GM18951 (cell line): ENCODE measurements around the gene PXDN.
"Not testable (repeated sequence)": the region's sequence is repeated elsewhere in the genome, so short reads cannot be mapped to it uniquely, and the experiment has no call there.

Source experiments
- POLR2A ChIP-seq: IDR thresholded peaks from 4 replicates; pipeline ENCODE4 v1.6.1; 2011; ENCODE audit warnings: mild to moderate bottlenecking; ENCODE audit not compliant: insufficient read length, insufficient read depth; ENCODE audit errors: extremely low read depth
- in situ Hi-C: fragments of 300-500 bp; cut with MboI; formaldehyde crosslinking; loops from one replicate; pipeline ENCODE4 v1.12.0; 2022; ENCODE audit warnings: low sequenced_read_pairs, mixed read lengths, inconsistent platforms; ENCODE audit not compliant: unreplicated experiment

PXDN gene

DNA sequence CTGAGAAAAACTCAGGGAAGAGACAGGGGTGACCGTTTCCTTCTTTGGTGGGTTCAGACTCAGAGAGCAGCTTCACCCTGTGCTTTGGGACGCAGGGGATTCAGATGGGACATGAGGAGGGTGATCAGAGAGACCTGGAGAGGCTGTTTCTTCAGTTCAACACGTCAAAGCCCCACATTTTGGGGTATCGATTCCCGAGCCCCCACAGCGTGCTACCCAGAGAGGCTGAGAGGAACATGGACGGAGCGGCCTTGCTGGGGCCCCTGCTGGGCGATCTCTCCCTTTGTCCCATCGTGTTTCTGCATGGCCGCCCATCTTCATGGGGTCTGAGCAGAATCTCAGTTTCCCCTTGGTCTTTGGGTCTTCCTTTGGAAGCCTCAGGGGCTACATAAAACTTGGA, 38.2 kb upstream of the PXDN start:
- TF ChIP-seq POLR2A = no peak
- in situ Hi-C loops = no loop called here

DNA sequence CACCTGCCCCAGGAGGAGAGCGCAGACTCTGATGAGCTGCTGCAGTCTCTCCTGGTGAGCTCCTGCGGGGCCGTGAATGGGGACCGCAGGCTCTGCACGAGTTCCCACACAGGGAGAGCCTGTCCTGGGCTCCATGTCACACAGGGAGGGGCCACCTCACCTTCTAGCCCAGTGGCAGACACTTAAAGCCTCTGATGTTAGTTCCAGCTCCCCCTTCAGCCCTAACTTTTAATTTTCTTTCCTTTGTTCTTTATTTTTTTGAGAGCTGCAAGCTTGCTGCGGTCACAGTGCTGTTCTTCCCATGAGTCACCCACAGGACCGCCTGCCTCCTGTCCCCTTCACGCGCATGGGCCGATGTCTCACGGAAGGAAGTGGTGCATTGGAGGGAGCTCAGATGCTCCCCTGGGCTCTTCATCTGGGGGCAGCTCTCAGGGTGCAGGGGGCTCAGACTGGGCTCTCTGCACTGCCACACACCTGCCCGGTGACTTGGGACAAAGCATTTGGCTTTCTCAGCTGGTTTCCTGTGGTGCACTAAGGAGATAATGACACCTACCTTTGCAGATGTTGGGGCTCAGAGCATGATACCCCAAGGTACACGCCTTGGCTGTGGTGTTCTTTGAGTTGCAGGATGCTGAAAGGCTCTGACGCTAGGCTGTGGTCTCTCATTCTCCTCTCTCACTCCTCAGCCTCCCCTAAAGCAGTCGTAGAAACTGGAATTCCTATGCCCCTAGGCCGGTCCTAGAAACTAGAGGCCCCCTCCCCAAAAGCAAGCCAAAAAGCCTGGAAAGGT, 37.2 kb upstream of the PXDN start:
- in situ Hi-C loops = no loop called here
- no peak for TF ChIP-seq POLR2A

DNA sequence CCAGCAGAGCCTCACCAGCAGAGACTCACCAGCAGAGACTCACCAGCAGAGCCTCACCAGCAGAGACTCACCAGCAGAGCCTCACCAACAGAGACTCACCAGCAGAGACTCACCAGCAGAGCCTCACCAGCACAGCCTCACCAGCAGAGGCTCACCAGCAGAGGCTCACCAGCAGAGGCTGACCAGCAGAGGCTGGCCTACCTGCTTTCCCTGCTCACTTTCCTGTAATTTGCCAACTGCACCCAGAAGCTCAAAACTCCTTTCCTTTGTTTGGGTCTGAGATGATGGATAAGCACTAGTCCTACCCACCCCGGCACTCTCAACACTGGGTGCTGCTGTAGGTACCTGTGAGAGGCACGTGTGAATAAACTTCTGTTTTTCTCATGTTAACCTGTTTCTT, 36.4 kb upstream of the PXDN start:
- in situ Hi-C loops = no loop called here
- TF ChIP-seq POLR2A = no peak

DNA sequence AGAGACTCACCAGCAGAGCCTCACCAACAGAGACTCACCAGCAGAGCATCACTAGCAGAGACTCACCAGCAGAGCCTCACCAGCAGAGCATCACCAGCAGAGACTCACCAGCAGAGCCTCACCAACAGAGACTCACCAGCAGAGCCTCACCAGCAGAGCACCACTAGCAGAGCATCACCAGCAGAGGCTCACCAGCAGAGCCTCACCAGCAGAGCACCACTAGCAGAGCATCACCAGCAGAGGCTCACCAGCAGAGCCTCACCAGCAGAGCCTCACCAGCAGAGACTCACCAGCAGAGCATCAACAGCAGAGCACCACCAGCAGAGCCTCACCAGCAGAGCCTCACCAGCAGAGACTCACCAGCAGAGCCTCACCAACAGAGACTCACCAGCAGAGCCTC, 35.7 kb upstream of the PXDN start:
- in situ Hi-C loops = not testable (repeated sequence)

DNA sequence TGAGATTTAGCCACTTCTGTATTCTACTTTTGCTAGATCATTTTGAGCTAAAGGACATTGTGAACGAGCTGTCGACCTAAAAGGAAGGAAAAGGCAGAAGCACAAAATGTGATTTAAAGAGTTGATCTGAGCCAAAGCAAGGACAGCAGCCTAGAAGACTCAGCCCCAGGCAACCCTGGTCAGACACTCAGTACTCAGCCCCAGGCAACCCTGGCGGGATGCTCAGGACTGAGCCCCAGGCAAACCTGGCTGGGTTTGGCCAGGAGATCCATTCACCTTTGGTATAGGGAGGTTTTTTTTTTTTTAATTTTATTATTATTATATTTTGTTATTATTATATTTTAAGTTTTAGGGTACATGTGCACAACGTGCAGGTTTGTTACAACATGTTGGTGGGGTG, 34.3 kb upstream of the PXDN start:
- no peak for TF ChIP-seq POLR2A
- in situ Hi-C loops = no loop called here

DNA sequence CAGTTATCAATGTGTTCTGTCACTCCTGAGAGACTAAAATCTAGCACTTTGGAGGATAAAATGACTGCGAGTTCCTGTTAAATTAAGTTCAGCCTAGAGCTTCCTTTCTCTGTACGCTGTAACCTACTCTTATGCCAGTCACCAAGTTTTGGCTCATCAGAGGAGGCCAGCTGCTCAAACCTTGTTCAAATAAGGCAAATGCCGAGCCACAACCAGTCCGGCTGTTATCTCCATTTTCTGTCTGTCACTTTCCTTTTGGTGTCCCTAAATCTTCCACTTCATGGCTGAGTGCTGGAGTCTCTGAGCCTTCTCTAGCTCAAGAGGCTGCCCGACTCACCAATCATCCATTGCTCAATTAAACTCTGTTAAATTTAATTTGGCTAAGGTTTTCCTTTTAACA, 33.5 kb upstream of the PXDN start:
- in situ Hi-C loops = no loop called here
- no peak for TF ChIP-seq POLR2A

DNA sequence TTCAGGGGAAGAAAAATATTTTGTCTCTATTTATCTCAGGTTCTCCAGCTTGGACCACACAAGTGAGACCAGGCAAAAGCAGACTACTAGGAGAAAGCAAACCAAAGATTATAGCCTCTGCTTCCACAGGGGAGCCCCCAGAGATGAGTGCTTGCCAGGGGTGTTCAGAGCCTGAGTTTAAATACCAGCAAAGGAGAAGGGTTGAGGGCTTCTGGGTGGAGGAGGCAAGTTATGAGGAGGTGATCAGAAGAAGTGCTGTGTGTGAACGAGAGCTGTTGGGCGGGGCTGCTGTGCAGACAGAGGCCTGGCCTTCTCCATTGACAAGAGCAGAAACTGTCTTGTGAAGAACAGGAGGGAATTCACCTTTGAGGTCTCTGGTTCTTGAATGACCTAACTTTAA, 32.8 kb upstream of the PXDN start:
- in situ Hi-C loops = no loop called here
- no peak for TF ChIP-seq POLR2A

DNA sequence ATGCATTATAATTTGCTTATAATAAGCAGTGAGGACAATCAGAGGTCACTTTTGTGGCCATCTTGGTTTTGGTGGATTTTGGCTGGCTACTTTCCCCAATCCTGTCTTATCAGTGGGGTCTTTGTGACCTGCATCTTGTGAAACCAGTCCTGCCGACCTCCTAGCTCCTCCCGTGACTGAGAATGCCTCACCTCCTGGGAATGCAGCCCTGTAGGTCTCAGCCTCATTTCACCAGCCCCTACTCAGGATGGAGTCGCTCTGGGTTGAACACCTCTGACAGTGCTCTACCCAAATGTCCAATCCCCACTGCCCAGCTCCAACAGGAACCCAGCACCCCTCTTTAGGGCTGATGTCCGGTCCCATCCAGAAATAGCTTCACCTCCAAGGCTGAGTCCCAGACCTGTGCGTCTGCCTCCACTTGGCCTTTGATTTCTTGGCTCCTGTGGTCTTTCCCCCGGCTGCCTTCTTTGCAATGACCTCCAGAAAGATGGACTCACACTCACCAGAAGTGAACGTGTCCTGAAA, 31.3 kb upstream of the PXDN start:
- TF ChIP-seq POLR2A = no peak
- in situ Hi-C loops = no loop called here

DNA sequence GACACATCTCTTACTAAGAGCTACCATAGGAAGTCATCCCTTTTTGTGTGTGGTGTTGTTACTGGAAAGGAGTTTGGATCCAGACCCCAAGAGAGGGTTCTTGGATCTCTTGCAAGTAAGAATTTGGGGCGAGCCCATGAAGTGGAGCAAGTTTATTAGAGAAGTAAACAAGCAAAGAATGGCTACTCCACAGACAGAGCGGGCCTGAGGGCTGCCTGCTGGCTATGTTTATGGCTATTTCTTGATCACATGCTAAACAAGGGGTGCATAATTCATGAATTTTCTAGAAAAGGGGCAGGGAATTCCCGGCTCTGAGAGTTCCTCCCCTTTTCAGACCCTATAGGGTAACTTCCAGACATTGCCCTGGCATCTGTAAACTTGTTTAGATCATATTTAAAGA, 30.6 kb upstream of the PXDN start:
- TF ChIP-seq POLR2A = no peak

DNA sequence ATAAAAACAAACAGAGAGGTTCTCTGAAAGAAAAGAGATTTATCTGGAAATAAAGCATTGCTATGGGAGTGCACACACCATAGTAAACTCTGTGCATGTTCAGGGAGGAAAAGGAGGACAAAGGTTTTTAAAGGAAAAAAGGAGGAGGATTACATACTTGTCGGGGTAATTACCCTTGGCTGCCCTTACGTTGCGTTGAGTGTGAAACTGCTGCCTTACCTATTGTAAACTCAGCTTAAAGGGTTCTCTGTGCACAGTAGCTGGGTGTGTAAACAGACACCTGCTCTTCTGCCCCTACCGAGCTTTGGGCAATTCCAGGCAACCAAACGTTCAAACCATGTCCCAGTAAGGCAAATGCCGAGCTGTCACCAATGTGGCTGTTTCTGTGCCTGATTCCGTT, 29.6 kb upstream of the PXDN start:
- in situ Hi-C loops = no loop called here
- TF ChIP-seq POLR2A = no peak

More for the DNA sequence above, 30.6 kb upstream of the PXDN start:
- in situ Hi-C loops = no loop called here

DNA sequence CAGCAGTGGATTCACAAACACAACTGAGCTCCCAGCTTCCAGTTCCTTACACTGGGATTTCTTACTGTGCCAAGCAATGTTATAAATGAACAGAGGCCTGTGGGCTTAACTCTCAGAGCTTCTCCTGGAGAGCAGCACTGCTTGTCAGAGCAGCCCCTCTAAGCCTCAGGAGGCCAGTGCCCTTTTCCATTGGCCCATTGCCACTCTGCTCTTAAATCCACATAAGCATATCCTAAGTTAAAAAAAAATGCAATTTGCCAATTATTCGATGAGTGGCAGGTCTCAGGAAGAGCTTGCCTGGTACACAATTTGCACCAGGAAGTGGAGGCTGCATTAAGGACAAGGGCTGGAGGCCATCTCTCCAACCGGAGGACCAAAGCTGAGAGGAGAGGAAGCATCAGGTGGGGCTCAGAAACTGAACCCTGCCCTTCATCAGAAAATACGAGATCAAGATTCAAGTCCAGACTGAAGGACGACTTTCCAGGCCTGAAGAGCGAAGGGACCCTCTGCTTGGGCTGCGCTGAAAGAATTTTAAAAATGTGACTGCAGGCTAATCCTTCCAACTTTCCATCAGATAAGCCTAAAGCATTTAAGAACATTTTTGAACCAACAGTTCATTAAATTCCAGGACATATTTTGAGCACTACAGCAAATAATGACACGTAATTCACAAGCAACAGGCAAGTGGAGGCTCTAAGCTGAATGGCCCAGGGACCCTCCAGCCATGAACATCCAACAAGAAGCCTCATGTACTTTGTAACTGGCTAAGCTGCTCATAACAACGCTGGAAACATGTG, 28.4 kb upstream of the PXDN start:
- in situ Hi-C loops = no loop called here
- TF ChIP-seq POLR2A = no peak

DNA sequence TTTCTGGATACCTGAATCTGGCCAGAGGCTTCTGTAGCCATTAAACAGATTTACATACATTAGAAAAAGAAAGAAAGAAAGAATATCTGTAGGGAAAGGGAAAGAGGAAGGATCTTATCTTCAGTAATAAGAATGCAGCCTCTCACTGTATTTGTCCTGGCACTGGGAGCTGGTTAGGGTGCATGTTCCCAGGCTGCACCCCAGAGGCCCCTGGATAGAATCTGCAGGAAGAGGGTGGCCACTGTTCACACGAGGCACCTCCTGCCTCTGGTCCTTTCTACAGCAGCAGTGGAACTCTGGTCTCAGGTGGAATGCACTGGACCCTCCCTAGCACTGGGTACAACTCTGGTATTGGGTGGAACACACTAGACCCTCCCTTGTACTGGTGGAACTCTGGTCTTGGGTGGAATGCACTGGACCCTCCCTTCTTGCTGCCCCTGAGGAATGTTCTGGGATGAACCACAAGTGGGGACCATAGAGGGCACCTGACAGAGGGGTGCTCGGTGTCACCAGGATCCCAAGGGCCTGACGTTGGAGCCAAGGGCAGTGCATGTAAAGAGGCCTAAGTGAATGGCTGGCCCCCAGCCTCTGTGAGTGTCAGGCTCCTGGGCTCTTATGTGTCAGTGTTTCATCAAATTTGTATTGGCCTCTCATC, 27.4 kb upstream of the PXDN start:
- in situ Hi-C loops = no loop called here
- TF ChIP-seq POLR2A = no peak

DNA sequence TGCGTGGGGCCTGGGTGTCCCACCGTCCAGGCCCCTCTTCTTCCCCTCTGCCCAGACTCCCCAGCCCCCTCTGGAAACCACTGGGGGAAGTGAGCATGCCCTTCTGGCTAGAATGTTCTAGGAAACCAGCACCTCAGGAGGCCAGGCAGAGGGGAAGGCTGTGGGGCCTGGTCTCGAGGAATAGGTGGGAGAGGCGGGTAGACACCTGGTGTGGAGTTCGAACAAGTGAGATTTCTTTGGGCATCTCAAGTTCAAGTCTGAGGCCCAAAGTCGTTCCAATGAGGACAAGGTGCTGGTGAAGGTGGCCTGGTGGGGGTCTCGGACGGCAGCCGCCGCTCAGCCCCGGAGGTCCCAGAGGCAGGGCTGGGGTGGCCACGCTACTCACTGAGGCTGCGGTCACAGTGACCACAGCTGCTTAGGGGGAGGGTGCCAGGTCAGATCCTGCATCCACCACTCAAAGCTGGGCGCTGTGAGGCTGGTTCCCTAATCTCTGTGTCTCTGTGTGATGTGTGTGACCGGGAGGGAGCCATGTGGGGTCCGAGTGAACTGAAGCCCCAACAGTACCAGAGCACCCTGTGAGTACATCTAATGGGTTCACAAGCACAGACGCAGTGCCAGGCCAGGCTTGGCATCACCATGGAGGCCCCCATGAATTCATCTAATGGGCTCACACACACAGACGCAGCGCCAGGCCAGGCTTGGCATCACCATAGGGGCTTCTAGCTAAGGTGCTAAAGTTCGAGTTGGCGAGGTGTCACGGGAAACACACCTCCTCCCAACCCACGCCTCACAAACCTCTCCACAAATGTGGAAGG, 26.5 kb upstream of the PXDN start:
- in situ Hi-C loops = no loop called here
- TF ChIP-seq POLR2A = no peak
